Trophoblast cell (in vitro differentiated cells and primary cell): ENCODE measurements around the gene LRIG1.

Experiments
- DNase-seq, 2 donors: peaks; one replicate each; pipeline ENCODE4 v3.0.0-alpha.2; 2016
- H2AFZ ChIP-seq: 2 replicates; pipeline ENCODE4 v1.6.1; 2013; ENCODE audit warnings: low read length, moderate library complexity, mild to moderate bottlenecking; ENCODE audit not compliant: insufficient read depth, poor library complexity
- H2AK5ac ChIP-seq: 2 replicates; pipeline ENCODE4 v1.6.1; 2013; ENCODE audit warnings: mild to moderate bottlenecking, low read length
- H2BK120ac ChIP-seq: 2 replicates; pipeline ENCODE4 v1.6.1; 2013; ENCODE audit warnings: low read length, mild to moderate bottlenecking, moderate library complexity; ENCODE audit not compliant: insufficient read depth, poor library complexity
- H2BK12ac ChIP-seq: 2 replicates; pipeline ENCODE4 v1.6.1; 2013; ENCODE audit warnings: mild to moderate bottlenecking, low read length, moderate library complexity
- H2BK5ac ChIP-seq: 2 replicates; pipeline ENCODE4 v1.6.1; 2013; ENCODE audit warnings: low read length, low read depth, moderate library complexity, mild to moderate bottlenecking; ENCODE audit not compliant: poor library complexity
- H3K14ac ChIP-seq: 2 replicates; pipeline ENCODE4 v1.6.1; 2013; ENCODE audit warnings: mild to moderate bottlenecking, low read length
- H3K18ac ChIP-seq: 2 replicates; pipeline ENCODE4 v1.6.1; 2013; ENCODE audit warnings: mild to moderate bottlenecking, low read length
- H3K23ac ChIP-seq: 2 replicates; pipeline ENCODE4 v1.6.1; 2013; ENCODE audit warnings: low read length
- H3K27ac ChIP-seq: 2 replicates; pipeline ENCODE4 v1.5.1; 2013; ENCODE audit warnings: low read depth, mild to moderate bottlenecking, inconsistent platforms, low read length, moderate library complexity
- H3K27me3 ChIP-seq: 2 replicates; pipeline ENCODE4 v1.6.1; 2013; ENCODE audit warnings: inconsistent platforms, mild to moderate bottlenecking, low read length, moderate library complexity; ENCODE audit not compliant: insufficient read depth
- H3K36me3 ChIP-seq, 2 experiments: 1 replicate in 1 of 2; 2 replicates in 1 of 2; pipeline ENCODE4 v1.6.1; 2013; ENCODE audit warnings: low read length in 2 of 2, mild to moderate bottlenecking in 2 of 2, moderate library complexity in 1 of 2; ENCODE audit not compliant: insufficient read depth in 2 of 2, control insufficient read depth in 1 of 2
- H3K4ac ChIP-seq: 2 replicates; pipeline ENCODE4 v1.6.1; 2013; ENCODE audit warnings: low read depth, mild to moderate bottlenecking, low read length, moderate library complexity
- H3K4me1 ChIP-seq, 2 experiments: 1 replicate in 1 of 2; 2 replicates in 1 of 2; pipeline ENCODE4 v1.6.1; 2013; ENCODE audit warnings: low read length in 2 of 2, mild to moderate bottlenecking in 2 of 2, moderate library complexity in 1 of 2; ENCODE audit not compliant: insufficient read depth in 2 of 2, control insufficient read depth in 1 of 2
- H3K4me2 ChIP-seq: 2 replicates; pipeline ENCODE4 v1.6.1; 2013; ENCODE audit warnings: inconsistent platforms, mild to moderate bottlenecking, low read length, moderate library complexity
- H3K4me3 ChIP-seq: 2 replicates; pipeline ENCODE4 v1.5.1; 2013; ENCODE audit warnings: mild to moderate bottlenecking, low read depth, low read length, inconsistent platforms
- H3K79me1 ChIP-seq: one replicate; pipeline ENCODE4 v1.6.1; 2013; ENCODE audit warnings: low read length
- H3K79me2 ChIP-seq: 2 replicates; pipeline ENCODE4 v1.6.1; 2013; ENCODE audit warnings: low read length, mild to moderate bottlenecking; ENCODE audit not compliant: control insufficient read depth, insufficient read depth, poor library complexity
- H3K9ac ChIP-seq: 2 replicates; pipeline ENCODE4 v1.6.1; 2013; ENCODE audit warnings: mild to moderate bottlenecking, low read length
- H3K9me3 ChIP-seq: 2 replicates; pipeline ENCODE4 v1.6.1; 2013; ENCODE audit warnings: low read depth, mild to moderate bottlenecking, control low read depth, inconsistent platforms, low read length; ENCODE audit not compliant: insufficient read depth
- H4K12ac ChIP-seq: 2 replicates; pipeline ENCODE4 v1.6.1; 2013; ENCODE audit warnings: low read depth, mild to moderate bottlenecking, low read length, moderate library complexity
- H4K8ac ChIP-seq: 2 replicates; pipeline ENCODE4 v1.6.1; 2013; ENCODE audit warnings: low read depth, mild to moderate bottlenecking, low read length, moderate library complexity
- H4K91ac ChIP-seq: one replicate; pipeline ENCODE4 v1.6.1; 2013; ENCODE audit warnings: low read depth, mild to moderate bottlenecking, low read length, moderate library complexity
- WGBS: extraction: QIAGEN DNeasy Blood & Tissue Kit; methylation state at CpG from one replicate; pipeline ENCODE4 v1.1.7; 2013; ENCODE audit warnings: missing lambda C conversion rate; ENCODE audit not compliant: insufficient read length, insufficient coverage; ENCODE audit errors: extremely low coverage; 5-methylcytosine and 5-hydroxymethylcytosine counted together

The LRIG1 gene

GRCh38 chr3:66392512-66392911, 108.3 kb downstream of the LRIG1 start:
- no peak overlapping the region for H2BK120ac ChIP-seq
- no peak overlapping the region for H4K12ac ChIP-seq
- no peaks in the 10 kb centered on the region for H3K36me3 ChIP-seq
- H3K9me3 ChIP-seq = no peaks in the 10 kb centered on the region
- H3K9ac ChIP-seq = no peak overlapping the region
- no peak overlapping the region for H3K4ac ChIP-seq
- no peaks in the 10 kb centered on the region for H3K27me3 ChIP-seq
- H3K79me2 ChIP-seq = no peaks in the 10 kb centered on the region
- H4K8ac ChIP-seq = no peak overlapping the region
- H2BK12ac ChIP-seq = no peak overlapping the region
- no peak for DNase-seq
- H3K27ac ChIP-seq = no peak overlapping the region
- H3K4me2 ChIP-seq = no peak overlapping the region
- peaks cover 2 to 10% of the 10 kb centered on the region in 2 experiments for H3K4me1 ChIP-seq
- H2AK5ac ChIP-seq = no peak overlapping the region
- no peak overlapping the region for H3K4me3 ChIP-seq
- no peak overlapping the region for H3K18ac ChIP-seq
- H3K23ac ChIP-seq = no peak overlapping the region
- peaks cover 2% of the 10 kb centered on the region for H3K79me1 ChIP-seq
- H2BK5ac ChIP-seq = no peak overlapping the region
- H3K14ac ChIP-seq = no peak overlapping the region
- WGBS = no CpG with 5 or more reads among the region's 3 CpGs
- no peak overlapping the region for H4K91ac ChIP-seq
- no peak overlapping the region for H2AFZ ChIP-seq

- no peak overlapping the region for H4K8ac ChIP-seq
- H3K79me2 ChIP-seq = no peaks in the 10 kb centered on the region
- peaks cover 5% of the 10 kb centered on the region for H3K9me3 ChIP-seq
- no peak overlapping the region for H3K4me3 ChIP-seq
- no peak overlapping the region for H4K12ac ChIP-seq
- no peak overlapping the region for H3K14ac ChIP-seq
- no peaks in the 10 kb centered on the region for H3K79me1 ChIP-seq
- no peaks in the 10 kb centered on the region for H3K36me3 ChIP-seq
- H2AFZ ChIP-seq = no peak overlapping the region
- no peak overlapping the region for H3K27ac ChIP-seq
- H3K27me3 ChIP-seq = no peaks in the 10 kb centered on the region
- H2BK12ac ChIP-seq = no peak overlapping the region
- peaks cover 0 to 7% of the 10 kb centered on the region in 2 experiments for H3K4me1 ChIP-seq
- no peak overlapping the region for H2BK120ac ChIP-seq
- H3K18ac ChIP-seq = no peak overlapping the region
- H3K23ac ChIP-seq = no peak overlapping the region
- H2AK5ac ChIP-seq = no peak overlapping the region
- no peak overlapping the region for H2BK5ac ChIP-seq
- H4K91ac ChIP-seq = no peak overlapping the region
- no peak for DNase-seq
- no peak overlapping the region for H3K4me2 ChIP-seq
- no peak overlapping the region for H3K4ac ChIP-seq
- H3K9ac ChIP-seq = no peak overlapping the region
These were observed 110.8 kb downstream of the LRIG1 start for GRCh38 chr3:66390013-66390412.

GRCh38 chr3:66386925-66387650, 113.7 kb downstream of the LRIG1 start:
- no peak overlapping the region for H3K18ac ChIP-seq
- WGBS = no CpG with 5 or more reads among the region's 7 CpGs
- H4K91ac ChIP-seq = no peak overlapping the region
- peaks cover 10% of the 10 kb centered on the region for H3K9me3 ChIP-seq
- H3K4ac ChIP-seq = no peak overlapping the region
- H2AFZ ChIP-seq = no peak overlapping the region
- H3K4me1 ChIP-seq = no peaks in the 10 kb centered on the region
- H3K27ac ChIP-seq = no peak overlapping the region
- no peak overlapping the region for H2BK120ac ChIP-seq
- no peak overlapping the region for H2BK5ac ChIP-seq
- H3K4me2 ChIP-seq = no peak overlapping the region
- H3K27me3 ChIP-seq = no peaks in the 10 kb centered on the region
- H3K36me3 ChIP-seq = peaks cover 7 to 8% of the 10 kb centered on the region in 2 experiments
- DNase-seq = peak; percentile 68 to 69
- no peak overlapping the region for H4K12ac ChIP-seq
- no peak overlapping the region for H3K9ac ChIP-seq
- no peak overlapping the region for H3K23ac ChIP-seq
- no peak overlapping the region for H2AK5ac ChIP-seq
- H4K8ac ChIP-seq = no peak overlapping the region
- no peaks in the 10 kb centered on the region for H3K79me1 ChIP-seq
- H2BK12ac ChIP-seq = no peak overlapping the region
- no peaks in the 10 kb centered on the region for H3K79me2 ChIP-seq
- H3K4me3 ChIP-seq = no peak overlapping the region
- no peak overlapping the region for H3K14ac ChIP-seq

GRCh38 chr3:66386011-66386924, 114.6 kb downstream of the LRIG1 start:
- H3K79me1 ChIP-seq = no peaks in the 10 kb centered on the region

More at GRCh38 chr3:66386011-66386924, 114.6 kb downstream of the LRIG1 start:
- Histone ChIP-seq H3K27ac (no peak overlapping the region), H3K14ac (no peak overlapping the region), H3K18ac (no peak overlapping the region), H3K4me1 (no peaks in the 10 kb centered on the region), H3K23ac (no peak overlapping the region), H4K91ac (no peak overlapping the region), H3K4me3 (peak overlapping the region; percentile 5), H2BK120ac (no peak overlapping the region), H3K36me3 (peaks cover 9 to 12% of the 10 kb centered on the region in 2 experiments), H3K9me3 (peaks cover 10% of the 10 kb centered on the region), H4K12ac (no peak overlapping the region), H3K9ac (peak overlapping the region; percentile 4), H4K8ac (no peak overlapping the region), H3K4me2 (no peak overlapping the region), H2BK5ac (no peak overlapping the region), H3K27me3 (no peaks in the 10 kb centered on the region), H3K4ac (no peak overlapping the region), H2BK12ac (no peak overlapping the region), H2AK5ac (no peak overlapping the region), H2AFZ (no peak overlapping the region), H3K79me2 (no peaks in the 10 kb centered on the region)
- WGBS = no CpG with 5 or more reads among the region's 12 CpGs
- DNase-seq = no peak
